ENCODE data around the gene P4HB. TPM values are rescaled to one million over a fixed set of nuclear protein-coding genes. Genes with fewer than 3 reads are reported as not detected.

Gene P4HB
- polyA plus RNA-seq, 1 donor = 425 TPM

- DNase-seq = no peak
Measured at GRCh38 chr17:81869221-81870130, 9.1 kb upstream of the P4HB start.

- no peak for DNase-seq
Measured at GRCh38 chr17:81868674-81869220, 8.4 kb upstream of the P4HB start.

- no peak for DNase-seq
Measured at GRCh38 chr17:81867991-81868673, 7.8 kb upstream of the P4HB start.

- DNase-seq = no peak
Measured at GRCh38 chr17:81867170-81867990, 7.0 kb upstream of the P4HB start.

- DNase-seq = no peak
Measured at GRCh38 chr17:81866440-81867169, 6.3 kb upstream of the P4HB start.

- DNase-seq = no peak
Measured at GRCh38 chr17:81865733-81866439, 5.6 kb upstream of the P4HB start.

- DNase-seq = no peak
Measured at GRCh38 chr17:81865358-81865732, 5.0 kb upstream of the P4HB start.

- no peak for DNase-seq
Measured at GRCh38 chr17:81863833-81864768, 3.8 kb upstream of the P4HB start.

GRCh38 chr17:81863123-81863675 is 2.9 kb upstream of the P4HB start:
- no peak for DNase-seq

- DNase-seq = peak; percentile 100
Measured at GRCh38 chr17:81860756-81861568, 627 bp upstream of the P4HB start.

GRCh38 chr17:81858967-81859905 is 1.1 kb downstream of the P4HB start:
- DNase-seq = no peak

- no peak for DNase-seq
Measured at GRCh38 chr17:81858170-81858966, 2.0 kb downstream of the P4HB start.

GRCh38 chr17:81854974-81855774 is 5.2 kb downstream of the P4HB start:
- no peak for DNase-seq

- DNase-seq = no peak
Measured at GRCh38 chr17:81852237-81852636, 8.1 kb downstream of the P4HB start.

- no peak for DNase-seq
Measured at GRCh38 chr17:81851423-81851822, 8.9 kb downstream of the P4HB start.

GRCh38 chr17:81849457-81849856 is 10.9 kb downstream of the P4HB start:
- no peak for DNase-seq

All from left kidney (tissue), 2 donors.